NCI-H1105 treated with DMSO at 0.1 percent for 48 hours (cell line): ENCODE results near the gene MSMP.

Experiments used
- DNase-seq: peaks from one replicate; lab custom pipeline; 2025; lab: John Stamatoyannopoulos, UW

Gene MSMP

GRCh38 chr9:35719546-35719945 lies 34.5 kb downstream of the MSMP start:
- DNase-seq, result no peak

- DNase-seq, result no peak
Observed at GRCh38 chr9:35718721-35719511, 35.2 kb downstream of the MSMP start.

- DNase-seq, result no peak
Observed at GRCh38 chr9:35717132-35717870, 36.8 kb downstream of the MSMP start.

- DNase-seq, result no peak
Observed at GRCh38 chr9:35716230-35716629, 37.8 kb downstream of the MSMP start.

- no peak for DNase-seq
Observed at GRCh38 chr9:35714579-35715252, 39.4 kb downstream of the MSMP start.

GRCh38 chr9:35714123-35714522 lies 40.0 kb downstream of the MSMP start:
- DNase-seq, result no peak

- no peak for DNase-seq
Observed at GRCh38 chr9:35713578-35713977, 40.5 kb downstream of the MSMP start.

- no peak for DNase-seq
Observed at GRCh38 chr9:35712762-35713400, 41.2 kb downstream of the MSMP start.

GRCh38 chr9:35711501-35712428 lies 42.3 kb downstream of the MSMP start:
- DNase-seq, result no peak

GRCh38 chr9:35710818-35711500 lies 43.1 kb downstream of the MSMP start:
- DNase-seq, result no peak

- no peak for DNase-seq
Observed at GRCh38 chr9:35708146-35708545, 45.9 kb downstream of the MSMP start.

- DNase-seq, result no peak
Observed at GRCh38 chr9:35706951-35707350, 47.1 kb downstream of the MSMP start.

- DNase-seq, result no peak
Observed at GRCh38 chr9:35705836-35706430, 48.1 kb downstream of the MSMP start.

- no peak for DNase-seq
Observed at GRCh38 chr9:35705372-35705771, 48.7 kb downstream of the MSMP start.

GRCh38 chr9:35703906-35704672 lies 50.0 kb downstream of the MSMP start:
- DNase-seq, result no peak
